BLaER1 treated with 17β-estradiol and CSF1 and Interleukin-3, amounts not matched to agents 10 nM and 100 nM (cell line): Measurements from ENCODE around the gene ERCC6.

Experiments
- H3K27ac ChIP-seq, 11 experiments: shearing (Covaris generic); formaldehyde crosslinking; 2 replicates each; pipeline ENCODE4 v1.8.1; 2022
- H3K27me3 ChIP-seq, 11 experiments: shearing (Covaris generic); formaldehyde crosslinking; 2 replicates each; pipeline ENCODE4 v1.8.1; 2022
- H3K36me3 ChIP-seq, 11 experiments: shearing (Covaris generic); formaldehyde crosslinking; 2 replicates each; pipeline ENCODE4 v1.8.1; 2022
- H3K4me1 ChIP-seq, 10 experiments: shearing (Covaris generic); formaldehyde crosslinking; 2 replicates each; pipeline ENCODE4 v1.8.1; 2022
- H3K4me2 ChIP-seq, 11 experiments: shearing (Covaris generic); formaldehyde crosslinking; 2 replicates each; pipeline ENCODE4 v1.8.1; 2022
- H3K4me3 ChIP-seq, 10 experiments: shearing (Covaris generic); formaldehyde crosslinking; 2 replicates each; pipeline ENCODE4 v1.8.1; 2022
- H3K9ac ChIP-seq, 11 experiments: shearing (Covaris generic); formaldehyde crosslinking; 2 replicates each; pipeline ENCODE4 v1.8.1; 2022
- H3K9me3 ChIP-seq, 11 experiments: shearing (Covaris generic); formaldehyde crosslinking; replicated peaks in 1 of 11; 2 replicates each; pipeline ENCODE4 v1.8.1; 2022
- H4K20me1 ChIP-seq, 11 experiments: shearing (Covaris generic); formaldehyde crosslinking; 2 replicates each; pipeline ENCODE4 v1.8.1; 2022
- Cebpa-rat ChIP-seq, 11 experiments: shearing (Covaris generic); IDR thresholded peaks; 2 replicates each; pipeline ENCODE4 v1.8.1; 2022

ERCC6 gene

DNA sequence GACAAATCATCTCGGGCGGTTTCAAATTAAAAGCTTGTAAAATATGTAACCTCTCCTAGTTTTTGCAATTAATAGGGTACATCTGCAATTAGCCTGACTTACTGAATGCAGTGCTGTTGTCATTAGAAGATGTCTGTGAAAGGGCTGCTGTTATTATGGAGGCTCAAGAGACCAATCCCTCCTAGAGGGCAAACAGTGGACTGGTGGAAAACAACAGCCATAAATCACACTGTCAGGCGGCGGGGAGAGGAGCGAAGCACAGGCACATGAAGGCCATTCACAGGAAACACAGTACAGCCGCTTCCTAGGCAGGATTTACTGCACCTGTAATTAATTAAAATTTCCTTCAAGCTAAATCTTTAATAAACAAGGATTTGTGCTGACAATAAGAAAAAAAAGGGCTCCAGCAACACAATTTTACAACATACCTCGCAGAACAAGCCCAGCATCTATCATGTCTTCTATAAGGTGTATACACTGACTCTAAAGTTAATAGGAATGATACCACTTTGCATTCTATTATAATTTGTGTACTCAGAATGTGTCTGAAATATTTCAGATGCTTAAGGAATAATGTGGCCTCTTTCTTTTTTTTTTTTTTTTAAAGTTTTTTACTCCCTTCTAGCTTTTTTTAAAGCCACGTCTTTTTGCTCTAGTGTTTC, 50.7 kb downstream of the ERCC6 start:
- Histone ChIP-seq H3K4me2 (no peak overlapping the region), H3K9ac (no peak overlapping the region), H4K20me1 (peaks cover 0 to 10% (median 0%) of the 10 kb centered on the region in 11 experiments; a peak in 3 of 22 replicates), H3K4me1 (no peaks in the 10 kb centered on the region), H3K36me3 (peaks cover 0 to 42% (median 2%) of the 10 kb centered on the region in 11 experiments; a peak in 8 of 22 replicates), H3K9me3 (no peaks in the 10 kb centered on the region), H3K27me3 (no peaks in the 10 kb centered on the region), H3K27ac (no peak overlapping the region), H3K4me3 (no peak overlapping the region)
- TF ChIP-seq Cebpa-rat (IDR thresholded peaks at IDR 0.05), result no peak

DNA sequence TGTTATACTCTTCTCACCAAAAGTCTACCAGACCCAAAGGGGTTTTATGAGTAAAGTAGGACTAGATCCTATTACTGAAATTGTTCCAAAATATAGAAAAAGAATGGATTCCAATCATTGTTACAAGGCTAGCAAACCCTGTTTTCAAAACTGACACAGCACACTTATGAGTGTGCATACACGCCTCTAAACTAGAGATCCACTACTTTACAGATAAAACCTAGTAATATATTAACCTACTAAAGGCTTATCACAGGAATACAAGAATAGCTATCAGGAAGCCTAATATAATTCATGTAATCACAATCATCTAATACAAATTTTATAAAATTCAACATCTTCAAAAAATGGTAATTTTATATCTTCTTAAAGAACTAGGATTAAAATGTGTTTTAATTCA, 52.2 kb downstream of the ERCC6 start:
- H3K27me3 ChIP-seq, result no peaks in the 10 kb centered on the region
- H4K20me1 ChIP-seq, result peaks cover 0 to 10% (median 0%) of the 10 kb centered on the region in 11 experiments; a peak in 3 of 22 replicates
- H3K9me3 ChIP-seq, result peaks cover 0 to 2% (median 0%) of the 10 kb centered on the region in 11 experiments; a peak in 1 of 22 replicates
- no peaks in the 10 kb centered on the region for H3K4me1 ChIP-seq
- no peak overlapping the region for H3K4me2 ChIP-seq
- H3K9ac ChIP-seq, result no peak overlapping the region
- no peak overlapping the region for H3K4me3 ChIP-seq
- H3K36me3 ChIP-seq, result peaks cover 2 to 47% (median 13%) of the 10 kb centered on the region in 11 experiments; a peak in 15 of 22 replicates
- TF ChIP-seq Cebpa-rat (IDR thresholded peaks at IDR 0.05), result no peak
- no peak overlapping the region for H3K27ac ChIP-seq

DNA sequence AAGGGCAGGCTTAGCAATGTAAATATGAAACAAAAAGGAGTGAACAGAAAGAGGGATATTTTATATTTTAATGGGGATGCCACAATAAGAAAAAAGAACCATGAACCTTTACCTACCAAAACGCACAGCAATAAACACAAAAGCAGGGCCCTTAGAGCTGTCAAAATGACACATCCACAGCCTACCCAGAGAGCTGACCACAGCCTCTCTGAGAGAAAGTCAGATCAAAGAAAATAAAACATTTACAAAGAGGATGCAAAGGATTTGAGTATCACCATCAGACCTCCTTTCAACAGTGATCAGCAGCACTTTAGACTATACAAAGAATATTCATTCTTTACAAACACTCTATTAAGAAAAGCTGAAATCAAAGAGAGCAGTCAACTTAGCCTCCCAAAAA, 52.9 kb downstream of the ERCC6 start:
- H3K27ac ChIP-seq, result no peak overlapping the region
- H3K4me1 ChIP-seq, result no peaks in the 10 kb centered on the region
- no peaks in the 10 kb centered on the region for H3K27me3 ChIP-seq
- H4K20me1 ChIP-seq, result peaks cover 0 to 10% (median 0%) of the 10 kb centered on the region in 11 experiments; a peak in 3 of 22 replicates
- H3K9me3 ChIP-seq, result peaks cover 0 to 7% (median 0%) of the 10 kb centered on the region in 11 experiments; a peak in 1 of 22 replicates
- no peak for TF ChIP-seq Cebpa-rat (IDR thresholded peaks at IDR 0.05)
- H3K4me2 ChIP-seq, result no peak overlapping the region
- no peak overlapping the region for H3K4me3 ChIP-seq
- peaks cover 6 to 47% (median 18%) of the 10 kb centered on the region in 11 experiments; a peak in 16 of 22 replicates for H3K36me3 ChIP-seq
- no peak overlapping the region for H3K9ac ChIP-seq

DNA sequence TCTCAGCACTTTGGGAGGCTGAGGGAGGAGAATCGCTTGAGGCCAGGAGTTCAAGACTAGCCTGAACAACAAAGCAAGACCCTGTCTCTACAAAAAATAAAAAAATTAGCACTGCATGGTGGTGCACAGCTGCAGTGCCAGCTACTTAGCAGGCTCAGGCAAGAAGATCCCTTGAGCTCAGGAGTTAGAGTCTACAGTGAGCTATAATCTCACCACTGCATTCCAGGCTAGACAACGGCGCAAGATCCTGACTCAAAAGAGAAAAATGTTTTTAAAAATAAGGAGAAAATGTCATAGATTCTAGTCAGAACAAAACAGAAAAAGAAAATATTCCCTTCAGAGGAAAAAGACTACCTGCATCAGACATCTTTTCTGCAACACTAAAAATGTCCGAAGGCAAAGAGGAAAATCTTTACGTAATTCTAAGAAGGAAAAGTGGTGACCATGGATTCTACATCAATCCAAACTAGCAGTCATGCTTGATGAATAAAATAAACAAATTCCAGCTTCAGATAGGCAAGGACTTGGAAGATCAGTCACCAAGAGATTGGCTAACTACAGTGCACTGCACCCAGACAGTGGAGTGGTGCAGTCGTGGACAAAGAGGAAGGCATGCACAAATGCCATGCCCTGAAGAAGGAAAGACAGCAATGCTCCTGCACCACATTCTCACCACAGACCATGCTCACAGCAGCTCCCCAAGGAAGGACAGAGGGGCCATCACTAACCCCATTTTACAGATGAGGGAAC, 54.3 kb downstream of the ERCC6 start:
- Histone ChIP-seq H3K27ac (no peak overlapping the region), H3K36me3 (peaks cover 13 to 57% (median 23%) of the 10 kb centered on the region in 11 experiments; a peak in 19 of 22 replicates), H3K9me3 (peaks cover 0 to 10% (median 0%) of the 10 kb centered on the region in 11 experiments; a peak in 1 of 22 replicates), H3K4me2 (no peak overlapping the region), H4K20me1 (peaks cover 0 to 10% (median 0%) of the 10 kb centered on the region in 11 experiments; a peak in 3 of 22 replicates), H3K4me3 (no peak overlapping the region), H3K27me3 (no peaks in the 10 kb centered on the region), H3K4me1 (no peaks in the 10 kb centered on the region), H3K9ac (no peak overlapping the region)
- TF ChIP-seq Cebpa-rat (IDR thresholded peaks at IDR 0.05), result no peak

DNA sequence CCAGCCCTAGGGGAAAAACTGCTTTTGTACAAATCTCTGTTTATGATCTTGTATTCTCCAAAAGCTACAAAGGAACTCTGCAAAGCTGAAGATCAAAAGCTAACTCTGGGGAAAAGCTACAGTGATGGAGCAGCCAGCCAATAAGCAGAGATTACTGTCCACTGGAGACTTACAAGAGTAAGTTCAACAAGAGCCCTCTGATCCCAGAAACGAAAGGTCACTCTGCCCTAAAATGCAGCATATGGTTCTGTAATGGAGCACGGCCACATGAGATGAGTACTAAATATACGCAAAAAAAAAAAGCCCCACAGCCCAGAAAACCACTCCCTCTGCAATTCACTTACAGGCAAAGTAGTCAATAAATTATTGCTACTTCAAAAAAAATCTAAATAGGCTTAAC, 60.1 kb downstream of the ERCC6 start:
- Histone ChIP-seq H3K4me3 (no peak overlapping the region), H3K4me2 (no peak overlapping the region), H3K9ac (no peak overlapping the region), H4K20me1 (0 out of 22 replicates have a peak, but pooled peaks cover 0 to 5% (median 0%) of the 10 kb centered on the region in 11 experiments), H3K27ac (no peak overlapping the region), H3K36me3 (peaks cover 41 to 96% (median 67%) of the 10 kb centered on the region in 11 experiments), H3K27me3 (no peaks in the 10 kb centered on the region), H3K9me3 (peaks cover 0 to 10% (median 0%) of the 10 kb centered on the region in 11 experiments; a peak in 1 of 22 replicates), H3K4me1 (no peaks in the 10 kb centered on the region)
- no peak for TF ChIP-seq Cebpa-rat (IDR thresholded peaks at IDR 0.05)

DNA sequence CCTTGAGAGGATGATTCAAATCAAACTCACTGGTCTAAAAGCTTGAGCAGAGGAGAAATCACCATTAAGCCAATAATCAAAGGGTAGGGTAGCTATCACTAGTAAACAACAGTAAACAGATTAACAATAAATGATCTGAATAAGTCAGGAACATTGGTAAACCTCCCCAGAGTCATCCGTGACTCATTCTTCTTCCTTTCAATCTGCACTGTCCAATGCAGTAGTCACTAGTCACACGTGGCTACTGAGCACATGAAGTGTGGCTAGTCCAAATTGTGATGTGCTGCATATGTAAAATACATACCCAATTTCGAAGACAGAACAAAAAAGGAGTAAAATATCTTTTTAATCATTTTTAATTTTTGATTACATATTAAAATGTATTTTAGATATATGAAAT, 64.0 kb downstream of the ERCC6 start:
- no peak overlapping the region for H3K27ac ChIP-seq

DNA sequence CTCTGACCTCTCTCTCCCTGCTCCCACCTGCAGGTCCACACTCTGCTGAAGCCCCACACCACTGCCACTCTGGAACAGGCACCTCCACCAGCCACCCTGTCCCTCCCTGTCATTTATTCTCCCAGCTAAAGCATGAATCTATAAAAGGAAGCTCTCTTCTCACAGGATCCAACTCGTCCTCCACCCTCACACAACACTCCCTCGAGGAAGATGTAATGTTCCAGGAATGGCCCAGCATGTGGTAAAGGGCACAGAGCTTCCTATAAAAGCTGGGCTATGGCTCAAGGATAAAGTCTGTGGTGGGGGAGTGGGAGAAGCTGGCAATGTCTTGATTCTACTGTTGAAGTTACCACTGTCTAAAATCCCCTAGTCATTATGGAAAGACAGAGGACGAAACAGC, 67.4 kb downstream of the ERCC6 start:
- Histone ChIP-seq H4K20me1 (no peaks in the 10 kb centered on the region), H3K9ac (no peak overlapping the region), H3K36me3 (peaks cover 76 to 100% (median 91%) of the 10 kb centered on the region in 11 experiments), H3K9me3 (peaks cover 0 to 9% (median 0%) of the 10 kb centered on the region in 11 experiments; a peak in 3 of 22 replicates), H3K4me1 (no peaks in the 10 kb centered on the region), H3K27ac (no peak overlapping the region), H3K4me2 (no peak overlapping the region), H3K4me3 (no peak overlapping the region), H3K27me3 (no peaks in the 10 kb centered on the region)
- TF ChIP-seq Cebpa-rat (IDR thresholded peaks at IDR 0.05), result no peak

More for the DNA sequence above, 64.0 kb downstream of the ERCC6 start:
- no peaks in the 10 kb centered on the region for H3K9me3 ChIP-seq
- H3K4me1 ChIP-seq, result no peaks in the 10 kb centered on the region
- H3K4me2 ChIP-seq, result no peak overlapping the region
- peaks cover 65 to 98% (median 83%) of the 10 kb centered on the region in 11 experiments for H3K36me3 ChIP-seq
- H4K20me1 ChIP-seq, result 0 out of 22 replicates have a peak, but pooled peaks cover 0 to 4% (median 0%) of the 10 kb centered on the region in 11 experiments
- no peak overlapping the region for H3K9ac ChIP-seq
- H3K27me3 ChIP-seq, result no peaks in the 10 kb centered on the region
- no peak overlapping the region for H3K4me3 ChIP-seq
- TF ChIP-seq Cebpa-rat (IDR thresholded peaks at IDR 0.05), result no peak

DNA sequence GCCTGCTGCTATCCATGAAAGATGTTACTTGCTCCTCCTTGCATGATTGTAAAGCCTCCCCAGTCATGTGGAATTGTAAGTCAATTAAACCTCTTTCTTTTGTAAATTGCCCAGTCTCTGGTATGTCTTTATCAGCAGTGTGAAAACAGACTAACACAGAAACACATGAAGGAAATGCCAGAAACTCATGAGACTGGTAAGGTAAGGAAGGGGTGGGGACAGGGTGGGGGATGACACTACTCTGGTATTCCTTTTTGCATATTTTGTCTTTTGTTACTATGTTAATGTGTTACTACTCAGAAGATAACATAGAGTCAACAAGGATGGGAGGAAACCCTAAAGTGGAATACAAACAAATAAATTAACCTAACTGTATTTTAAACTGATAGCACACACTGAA, 73.2 kb downstream of the ERCC6 start:
- H3K4me3 ChIP-seq, result no peak overlapping the region
- no peak overlapping the region for H3K9ac ChIP-seq
- H3K4me2 ChIP-seq, result no peak overlapping the region
- H3K27me3 ChIP-seq, result no peaks in the 10 kb centered on the region
- peaks cover 51 to 90% (median 69%) of the 10 kb centered on the region in 11 experiments for H3K36me3 ChIP-seq
- no peaks in the 10 kb centered on the region for H3K4me1 ChIP-seq
- no peak for TF ChIP-seq Cebpa-rat (IDR thresholded peaks at IDR 0.05)
- peaks cover 21 to 38% (median 30%) of the 10 kb centered on the region in 11 experiments for H3K9me3 ChIP-seq
- no peak overlapping the region for H3K27ac ChIP-seq
- no peaks in the 10 kb centered on the region for H4K20me1 ChIP-seq
